PFSK-1 (cell line): ENCODE results near the gene CCL15.

ENCODE experiments used
- POLR2AphosphoS5 ChIP-seq: IDR thresholded peaks from 2 replicates; pipeline ENCODE4 v1.6.1; 2012; ENCODE audit warnings: low read depth, mild to moderate bottlenecking, control low read depth, low read length, moderate library complexity
- TAF1 ChIP-seq: IDR thresholded peaks from 2 replicates; pipeline ENCODE4 v1.6.1; 2012; ENCODE audit warnings: low read length, control low read depth, borderline replicate concordance; ENCODE audit not compliant: insufficient read depth
- TF ChIP-seq, protein P1 (sequence below), 2 experiments: IDR thresholded peaks; 2 replicates each; pipeline versions ENCODE4 v1.6.1 to v1.8.0; 2011 to 2012; ENCODE audit warnings: low read depth in 2 of 2, low read length in 2 of 2, control low read depth in 1 of 2, inconsistent platforms in 1 of 2, mild to moderate bottlenecking in 1 of 2, moderate library complexity in 1 of 2; ENCODE audit not compliant: insufficient read depth in 1 of 2

DNA sequence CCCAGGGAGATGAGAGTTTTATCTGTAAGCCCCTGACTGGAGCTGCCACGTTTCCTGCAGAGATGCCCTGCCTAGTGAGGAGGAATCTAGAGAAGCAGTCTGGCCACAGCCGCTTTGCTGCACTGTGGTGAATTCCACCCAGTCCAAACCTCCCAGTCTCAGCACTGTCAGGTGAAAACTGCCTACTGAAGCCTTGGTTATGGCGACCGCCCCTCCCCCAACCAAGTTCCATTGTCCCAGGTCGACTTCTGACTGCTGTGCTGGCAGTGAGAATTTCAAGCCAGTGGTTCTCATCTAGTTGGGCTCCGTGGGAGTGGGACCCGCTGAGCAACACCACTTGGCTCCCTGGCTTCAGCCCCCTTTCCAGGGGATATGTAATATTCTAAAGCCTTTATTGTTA lies 47.6 kb downstream of the CCL15 start:
- TF ChIP-seq TAF1 (no peak), POLR2AphosphoS5 (no peak)
- TF ChIP-seq, protein P1, sequence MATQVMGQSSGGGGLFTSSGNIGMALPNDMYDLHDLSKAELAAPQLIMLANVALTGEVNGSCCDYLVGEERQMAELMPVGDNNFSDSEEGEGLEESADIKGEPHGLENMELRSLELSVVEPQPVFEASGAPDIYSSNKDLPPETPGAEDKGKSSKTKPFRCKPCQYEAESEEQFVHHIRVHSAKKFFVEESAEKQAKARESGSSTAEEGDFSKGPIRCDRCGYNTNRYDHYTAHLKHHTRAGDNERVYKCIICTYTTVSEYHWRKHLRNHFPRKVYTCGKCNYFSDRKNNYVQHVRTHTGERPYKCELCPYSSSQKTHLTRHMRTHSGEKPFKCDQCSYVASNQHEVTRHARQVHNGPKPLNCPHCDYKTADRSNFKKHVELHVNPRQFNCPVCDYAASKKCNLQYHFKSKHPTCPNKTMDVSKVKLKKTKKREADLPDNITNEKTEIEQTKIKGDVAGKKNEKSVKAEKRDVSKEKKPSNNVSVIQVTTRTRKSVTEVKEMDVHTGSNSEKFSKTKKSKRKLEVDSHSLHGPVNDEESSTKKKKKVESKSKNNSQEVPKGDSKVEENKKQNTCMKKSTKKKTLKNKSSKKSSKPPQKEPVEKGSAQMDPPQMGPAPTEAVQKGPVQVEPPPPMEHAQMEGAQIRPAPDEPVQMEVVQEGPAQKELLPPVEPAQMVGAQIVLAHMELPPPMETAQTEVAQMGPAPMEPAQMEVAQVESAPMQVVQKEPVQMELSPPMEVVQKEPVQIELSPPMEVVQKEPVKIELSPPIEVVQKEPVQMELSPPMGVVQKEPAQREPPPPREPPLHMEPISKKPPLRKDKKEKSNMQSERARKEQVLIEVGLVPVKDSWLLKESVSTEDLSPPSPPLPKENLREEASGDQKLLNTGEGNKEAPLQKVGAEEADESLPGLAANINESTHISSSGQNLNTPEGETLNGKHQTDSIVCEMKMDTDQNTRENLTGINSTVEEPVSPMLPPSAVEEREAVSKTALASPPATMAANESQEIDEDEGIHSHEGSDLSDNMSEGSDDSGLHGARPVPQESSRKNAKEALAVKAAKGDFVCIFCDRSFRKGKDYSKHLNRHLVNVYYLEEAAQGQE (IDR thresholded peaks at IDR 0.05; ENCODE audit: insufficient read depth in 1 of 2, low read depth in 2 of 2, low read length in 2 of 2) = no peak
